Esophagus squamous epithelium (tissue), 5 donors: ENCODE measurements around the gene PLA2G2D. TPM values are rescaled to one million over a fixed set of nuclear protein-coding genes. Genes with fewer than 3 reads are reported as not detected.

Experiments
- DNase-seq: peaks from one replicate; lab custom pipeline; 2025; lab: John Stamatoyannopoulos, UW
- H3K27ac ChIP-seq, 4 donors: fragments of 200-600 bp; sonication (generic); one replicate each; pipeline ENCODE4 v1.5.1; 2016 to 2019; ENCODE audit warnings: mild to moderate bottlenecking in 1 of 4
- H3K27me3 ChIP-seq, 4 donors: fragments of 200-600 bp; sonication (generic); 1 replicate in 3 of 4; 2 replicates in 1 of 4; pipeline versions ENCODE4 v1.5.1 to v1.6.0; 2017 to 2021; ENCODE audit warnings: antibody characterized with exemption in 1 of 4
- H3K36me3 ChIP-seq, 3 donors: fragments of 200-600 bp; sonication (generic); one replicate each; pipeline ENCODE4 v1.5.1; 2016 to 2019
- H3K4me1 ChIP-seq, 3 donors: fragments of 200-600 bp; sonication (generic); one replicate each; pipeline ENCODE4 v1.5.1; 2017 to 2019
- H3K4me3 ChIP-seq, 4 donors: fragments of 200-600 bp; sonication (generic); 1 replicate in 3 of 4; 2 replicates in 1 of 4; pipeline ENCODE4 v1.5.1; 2016 to 2019; ENCODE audit warnings: mild to moderate bottlenecking in 2 of 4, moderate library complexity in 1 of 4
- H3K9me3 ChIP-seq, 3 donors: fragments of 200-600 bp; sonication (generic); one replicate each; pipeline ENCODE4 v1.5.1; 2016 to 2019
- POLR2A ChIP-seq, 4 donors: fragments of 450-650 bp; IDR thresholded peaks; one replicate each; pipeline ENCODE4 v1.6.1; 2017; ENCODE audit warnings: antibody characterized with exemption in 4 of 4, mild to moderate bottlenecking in 4 of 4, moderate library complexity in 3 of 4
- WGBS, 2 donors: methylation state at CpG; one replicate each; pipeline ENCODE4 v1.1.5; 2018; 5-methylcytosine and 5-hydroxymethylcytosine counted together
- intact Hi-C: fragments of 100-400 bp; cut with DNase I; formaldehyde crosslinking; loops from one replicate; pipeline ENCODE4 v1.15.0; 2022
- total RNA-seq, 4 donors: library from RNA; depleted of rRNA; stranded (reverse); fragments of >200 nt; gene quantifications; one replicate each; pipeline ENCODE4 v1.1.0, GENCODE V29; 2016
- TF ChIP-seq, protein P1 (sequence below), 6 experiments: fragments of 450-650 bp in 4 of 6; fragments of 200-600 bp in 2 of 6; sonication (generic) in 2 of 6; IDR thresholded peaks; one replicate each; pipeline ENCODE4 v1.5.1; 2016 to 2019; ENCODE audit warnings: antibody characterized with exemption in 6 of 6, mild to moderate bottlenecking in 4 of 6, moderate library complexity in 4 of 6
- donor health status: DM: yes; HTN: yes; CAD: no.

The PLA2G2D gene
- total RNA-seq, 4 donors from 2014 or later: 0.19 TPM; not detected in 3

DNA sequence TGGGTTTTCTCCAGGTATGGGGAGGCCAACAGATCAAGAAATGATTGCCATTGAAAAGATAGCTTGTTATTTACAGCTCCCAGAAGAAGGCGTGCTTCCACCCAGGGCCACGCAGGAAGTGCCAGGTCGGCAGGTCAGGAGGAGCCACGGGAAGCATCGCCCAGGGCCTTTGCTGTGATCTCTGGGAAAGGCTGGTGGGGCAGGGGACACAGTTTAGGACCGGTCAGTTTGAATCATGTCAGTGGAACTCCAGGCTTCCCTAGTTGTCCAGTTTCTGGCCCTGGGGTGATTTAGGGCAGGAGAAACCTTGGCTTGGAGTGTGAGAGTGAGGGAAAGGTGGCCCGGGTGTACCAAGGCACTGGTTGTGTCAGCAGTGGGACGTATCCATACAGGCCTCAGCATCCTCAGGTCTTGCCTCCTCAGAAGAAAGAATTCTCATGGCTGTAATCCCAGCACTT is 38.0 kb downstream of the PLA2G2D start:
- TF ChIP-seq POLR2A (IDR thresholded peaks at IDR 0.05): no peak
- TF ChIP-seq, protein P1, sequence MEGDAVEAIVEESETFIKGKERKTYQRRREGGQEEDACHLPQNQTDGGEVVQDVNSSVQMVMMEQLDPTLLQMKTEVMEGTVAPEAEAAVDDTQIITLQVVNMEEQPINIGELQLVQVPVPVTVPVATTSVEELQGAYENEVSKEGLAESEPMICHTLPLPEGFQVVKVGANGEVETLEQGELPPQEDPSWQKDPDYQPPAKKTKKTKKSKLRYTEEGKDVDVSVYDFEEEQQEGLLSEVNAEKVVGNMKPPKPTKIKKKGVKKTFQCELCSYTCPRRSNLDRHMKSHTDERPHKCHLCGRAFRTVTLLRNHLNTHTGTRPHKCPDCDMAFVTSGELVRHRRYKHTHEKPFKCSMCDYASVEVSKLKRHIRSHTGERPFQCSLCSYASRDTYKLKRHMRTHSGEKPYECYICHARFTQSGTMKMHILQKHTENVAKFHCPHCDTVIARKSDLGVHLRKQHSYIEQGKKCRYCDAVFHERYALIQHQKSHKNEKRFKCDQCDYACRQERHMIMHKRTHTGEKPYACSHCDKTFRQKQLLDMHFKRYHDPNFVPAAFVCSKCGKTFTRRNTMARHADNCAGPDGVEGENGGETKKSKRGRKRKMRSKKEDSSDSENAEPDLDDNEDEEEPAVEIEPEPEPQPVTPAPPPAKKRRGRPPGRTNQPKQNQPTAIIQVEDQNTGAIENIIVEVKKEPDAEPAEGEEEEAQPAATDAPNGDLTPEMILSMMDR (IDR thresholded peaks at IDR 0.05): no peak
- Histone ChIP-seq H3K9me3 (no peaks in the 10 kb centered on the region), H3K27ac (no peak overlapping the region), H3K4me1 (no peaks in the 10 kb centered on the region), H3K4me3 (no peak overlapping the region), H3K36me3 (no peaks in the 10 kb centered on the region), H3K27me3 (peaks cover 0 to 9% (median 0%) of the 10 kb centered on the region in 4 donors)
- intact Hi-C loops: no loop called here
- no peak for DNase-seq
- 55 to 64% methylated on average over 5 to 8 of the region's 8 CpGs for WGBS, 2 donors

DNA sequence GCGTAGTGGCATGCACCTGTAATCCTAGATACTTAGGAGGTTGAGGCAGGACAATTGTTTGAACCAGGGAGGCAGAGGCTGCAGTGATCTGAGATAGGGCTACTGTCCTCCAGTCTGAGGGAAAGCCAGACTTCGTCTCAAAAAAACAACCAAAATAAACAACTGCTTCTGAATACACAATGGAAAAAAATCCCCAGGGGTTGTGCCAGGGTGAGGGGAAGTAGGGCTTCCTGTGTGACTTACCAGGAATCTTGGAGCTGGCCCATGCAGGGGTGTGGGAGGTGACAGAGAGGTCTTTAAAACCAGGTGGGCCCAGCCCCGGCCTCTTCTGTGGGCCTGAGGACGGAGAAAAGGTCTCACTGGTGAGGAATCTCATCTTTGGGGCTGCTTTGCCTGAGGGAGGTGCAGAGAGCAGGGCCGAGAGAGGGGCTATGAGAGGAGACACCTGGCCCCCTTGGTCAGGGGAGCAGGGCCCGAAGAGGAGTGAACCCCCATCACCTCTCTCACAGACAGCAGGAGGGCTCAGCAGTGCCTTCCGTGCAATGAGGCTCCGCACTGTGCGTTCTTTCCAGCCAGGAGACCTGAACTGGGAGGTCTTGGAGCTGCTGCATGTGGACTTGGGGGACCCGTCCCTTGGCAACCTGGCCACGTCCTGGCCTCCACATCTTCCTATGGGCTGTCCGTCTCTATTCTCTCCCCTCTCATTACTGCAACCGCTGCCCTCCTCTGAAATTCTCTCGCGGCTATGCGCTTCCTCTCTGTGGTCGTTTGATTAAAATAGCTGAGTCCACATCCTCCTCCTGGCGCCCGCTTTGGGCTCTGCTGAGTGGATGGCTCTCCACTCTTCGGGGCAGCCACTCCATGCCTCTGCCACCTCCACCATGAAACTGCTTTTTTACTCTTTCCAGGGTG is 38.6 kb downstream of the PLA2G2D start:
- Histone ChIP-seq H3K4me3 (no peak overlapping the region), H3K27me3 (peaks cover 0 to 9% (median 0%) of the 10 kb centered on the region in 4 donors), H3K27ac (no peak overlapping the region), H3K4me1 (no peaks in the 10 kb centered on the region), H3K9me3 (no peaks in the 10 kb centered on the region), H3K36me3 (no peaks in the 10 kb centered on the region)
- intact Hi-C loops: no loop called here
- 50 to 60% methylated on average over 13 to 19 of the region's 20 CpGs for WGBS, 2 donors
- DNase-seq: no peak
- TF ChIP-seq, protein P1 (IDR thresholded peaks at IDR 0.05): no peak
- no peak for TF ChIP-seq POLR2A (IDR thresholded peaks at IDR 0.05)

DNA sequence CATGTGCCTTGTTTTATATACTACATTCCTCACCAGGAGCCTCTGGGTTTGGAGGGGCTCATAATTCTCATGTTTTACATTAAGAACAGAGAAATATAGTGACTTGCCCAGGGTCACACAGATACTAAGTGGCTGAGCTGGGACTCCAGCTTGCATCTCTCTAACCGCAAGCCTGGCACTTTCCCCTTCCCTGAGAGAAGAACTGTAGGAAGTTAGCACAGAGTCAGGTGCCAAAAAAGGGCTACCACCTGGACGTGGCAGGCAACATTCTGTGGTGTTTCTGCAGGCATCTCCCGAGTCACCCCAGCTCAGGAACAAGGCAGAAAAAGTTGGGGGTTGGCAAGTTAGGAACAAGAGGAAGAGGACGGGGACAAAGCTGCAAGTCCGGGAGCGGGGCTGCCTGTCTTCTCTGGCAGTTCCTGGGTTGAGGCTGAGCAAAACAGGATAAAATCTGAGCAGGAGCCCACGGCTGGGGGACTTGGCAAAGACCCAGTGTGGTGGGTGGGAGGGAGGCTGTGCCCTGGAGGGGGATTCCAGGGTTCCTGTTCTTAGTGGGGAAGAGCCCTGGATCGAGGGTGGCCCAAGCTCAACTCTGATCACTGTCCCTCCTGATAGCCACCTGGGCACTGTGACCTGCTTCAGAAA is 39.6 kb downstream of the PLA2G2D start:
- Histone ChIP-seq H3K27ac (no peak overlapping the region), H3K27me3 (peaks cover 0 to 9% (median 0%) of the 10 kb centered on the region in 4 donors), H3K4me1 (no peaks in the 10 kb centered on the region), H3K4me3 (no peak overlapping the region), H3K9me3 (no peaks in the 10 kb centered on the region), H3K36me3 (no peaks in the 10 kb centered on the region)
- TF ChIP-seq, protein P1 (IDR thresholded peaks at IDR 0.05): no peak
- TF ChIP-seq POLR2A (IDR thresholded peaks at IDR 0.05): no peak
- DNase-seq: no peak
- WGBS, 2 donors: 42 to 68% methylated on average over 3 to 7 of the region's 8 CpGs
- intact Hi-C loops: no loop called here

DNA sequence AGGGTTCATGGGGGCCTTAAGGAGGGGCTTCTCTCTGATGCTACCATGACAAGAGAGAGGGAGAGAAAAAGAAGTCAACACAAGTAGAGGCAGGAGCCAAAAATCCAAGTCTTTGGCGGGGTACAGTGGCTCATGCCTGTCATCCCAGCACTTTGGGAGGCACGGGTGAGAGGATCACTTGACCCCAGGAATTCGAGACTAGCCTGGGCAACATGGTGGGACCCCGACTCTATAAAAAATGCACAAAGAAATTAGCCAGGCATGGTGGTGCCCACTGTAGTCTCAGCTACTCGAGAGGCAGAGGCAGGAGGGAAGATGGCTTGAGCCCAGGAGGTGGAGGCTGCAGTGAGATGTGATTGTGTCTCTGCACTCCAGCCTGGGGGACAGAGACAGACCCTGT is 40.6 kb downstream of the PLA2G2D start:
- 68 to 71% methylated on average over 5 of the region's 5 CpGs for whole genome bisulfite sequencing, 2 donors
- Histone ChIP-seq H3K27me3 (peaks cover 0 to 9% (median 0%) of the 10 kb centered on the region in 4 donors), H3K4me1 (no peaks in the 10 kb centered on the region), H3K36me3 (no peaks in the 10 kb centered on the region), H3K4me3 (no peak overlapping the region), H3K9me3 (no peaks in the 10 kb centered on the region), H3K27ac (no peak overlapping the region)
- intact Hi-C loops: no loop called here
- TF ChIP-seq, protein P1 (IDR thresholded peaks at IDR 0.05): no peak
- no peak for TF ChIP-seq POLR2A (IDR thresholded peaks at IDR 0.05)
- DNase-seq: no peak

DNA sequence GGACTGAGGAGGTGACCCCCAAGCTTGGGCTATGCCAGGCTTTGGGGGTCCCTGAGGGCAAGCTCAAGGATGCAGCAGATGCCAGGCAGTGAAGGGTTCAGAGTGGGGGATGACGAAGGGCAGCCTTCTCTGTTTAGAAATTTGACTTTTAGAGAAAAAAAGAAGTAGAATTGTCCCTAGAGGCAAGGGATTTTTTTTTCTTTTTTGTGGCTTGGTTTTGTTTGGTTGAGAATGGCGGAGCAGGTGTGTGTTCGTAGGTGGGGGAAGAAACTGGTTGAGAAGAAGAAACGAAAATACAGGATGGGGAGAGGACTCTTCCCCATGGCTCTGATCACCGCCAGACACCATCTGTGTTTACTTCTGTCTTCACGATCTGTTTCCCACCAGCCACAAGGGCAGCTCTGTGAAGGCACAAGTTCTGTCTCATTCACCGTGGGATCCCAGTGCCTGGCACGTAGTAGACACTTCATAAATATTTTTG is 41.1 kb downstream of the PLA2G2D start:
- Histone ChIP-seq H3K36me3 (no peaks in the 10 kb centered on the region), H3K27ac (no peak overlapping the region), H3K9me3 (no peaks in the 10 kb centered on the region), H3K4me1 (no peaks in the 10 kb centered on the region), H3K4me3 (no peak overlapping the region), H3K27me3 (peaks cover 0 to 9% (median 0%) of the 10 kb centered on the region in 4 donors)
- no peak for TF ChIP-seq POLR2A (IDR thresholded peaks at IDR 0.05)
- TF ChIP-seq, protein P1 (IDR thresholded peaks at IDR 0.05): no peak
- WGBS, 2 donors: 41 to 57% methylated on average over 8 of the region's 8 CpGs
- intact Hi-C loops: no loop called here
- no peak for DNase-seq
